Erythroblast (primary cell): ENCODE results near the gene OR8K1.

Source experiments
- GATA1 ChIP-seq: IDR thresholded peaks from 2 replicates; pipeline ENCODE4 v1.6.1; 2011; ENCODE audit warnings: low read depth, mild to moderate bottlenecking, control low read depth, low read length, moderate library complexity
- POLR2A ChIP-seq: IDR thresholded peaks from 2 replicates; pipeline ENCODE4 v1.6.1; 2011; ENCODE audit warnings: mild to moderate bottlenecking, low read length

DNA sequence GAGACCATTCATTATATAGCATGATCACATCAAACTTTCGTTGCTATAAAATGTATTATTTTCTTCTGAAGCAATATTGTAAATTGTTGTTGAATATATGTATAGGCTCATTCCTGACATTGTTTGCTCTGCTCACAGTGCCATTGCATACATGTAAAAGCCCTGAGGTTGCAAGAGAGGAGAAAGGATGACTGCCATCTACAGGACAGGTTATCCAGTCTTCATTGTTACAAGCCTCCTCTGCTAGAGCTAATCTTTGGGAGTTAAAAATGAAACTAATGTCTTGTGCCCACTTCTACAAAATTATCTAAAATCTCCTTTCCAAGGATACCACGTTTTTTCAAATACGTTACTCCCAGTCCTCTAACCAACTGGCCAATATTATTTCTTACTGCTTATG is 50.2 kb downstream of the OR8K1 start:
- TF ChIP-seq POLR2A, result no peak
- TF ChIP-seq GATA1, result no peak
